Ovary (tissue), 3 donors: ENCODE data around the gene FTO.

Experiments used
- CTCF ChIP-seq, 3 donors: fragments of 450-650 bp in 2 of 3; fragments of 200-600 bp in 1 of 3; IDR thresholded peaks; one replicate each; pipeline versions ENCODE4 v1.5.1 to v1.8.0; 2016 to 2022; ENCODE audit warnings: antibody characterized with exemption in 3 of 3, mild to moderate bottlenecking in 1 of 3
- EP300 ChIP-seq: sonication (generic); formaldehyde crosslinking; IDR thresholded peaks from one replicate; pipeline ENCODE4 v1.6.1; 2017; ENCODE audit warnings: antibody characterized with exemption
- POLR2A ChIP-seq: fragments of 450-650 bp; IDR thresholded peaks from one replicate; pipeline ENCODE4 v1.6.1; 2017; ENCODE audit warnings: antibody characterized with exemption, mild to moderate bottlenecking, moderate library complexity
- donor health status: DM: no; HTN: no; CAD: no.

GRCh38 chr16:53836142-53836541 is 132.2 kb downstream of the FTO start:
- no peak for TF ChIP-seq CTCF (IDR thresholded peaks at IDR 0.05)
- TF ChIP-seq EP300: no peak
- no peak for TF ChIP-seq POLR2A
